Measurements from ENCODE around the gene AGTPBP1. TPM values are rescaled to one million over a fixed set of nuclear protein-coding genes. Genes with fewer than 3 reads are reported as not detected.

AGTPBP1 gene
- polyA plus RNA-seq, 1 donor from 2014 or later = 17.5 TPM

DNA sequence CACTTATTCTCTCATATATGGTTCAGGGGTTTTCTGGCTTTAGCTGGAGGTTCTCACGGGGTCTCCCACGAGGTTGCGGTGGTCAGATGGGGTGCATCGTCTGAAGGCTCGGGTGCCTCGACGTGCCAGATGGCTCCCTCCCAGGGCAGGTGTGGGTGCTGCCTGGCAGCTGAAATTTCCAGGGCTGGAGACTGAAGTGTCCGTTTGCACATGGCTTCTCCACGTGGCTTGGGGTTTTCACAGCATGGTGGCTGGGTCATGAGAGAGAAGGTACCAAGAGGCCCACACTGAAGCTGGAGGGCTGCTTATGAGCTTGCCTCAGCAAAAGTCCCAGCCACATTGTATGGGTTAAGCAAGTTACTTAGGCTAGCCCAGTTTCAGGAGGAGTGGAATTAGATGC lies 218.6 kb downstream of the AGTPBP1 start:
- no peak overlapping the region for H3K27ac Mint-ChIP-seq
- H3K27me3 Mint-ChIP-seq = peaks cover 28% of the 10 kb centered on the region
- H3K4me1 Mint-ChIP-seq = peaks cover 0 to 4% (median 0%) of the 10 kb centered on the region in 3 donors
- H3K36me3 Mint-ChIP-seq = no peaks in the 10 kb centered on the region
- H3K9me3 Mint-ChIP-seq = no peaks in the 10 kb centered on the region
- no peak overlapping the region for H3K4me3 Mint-ChIP-seq

DNA sequence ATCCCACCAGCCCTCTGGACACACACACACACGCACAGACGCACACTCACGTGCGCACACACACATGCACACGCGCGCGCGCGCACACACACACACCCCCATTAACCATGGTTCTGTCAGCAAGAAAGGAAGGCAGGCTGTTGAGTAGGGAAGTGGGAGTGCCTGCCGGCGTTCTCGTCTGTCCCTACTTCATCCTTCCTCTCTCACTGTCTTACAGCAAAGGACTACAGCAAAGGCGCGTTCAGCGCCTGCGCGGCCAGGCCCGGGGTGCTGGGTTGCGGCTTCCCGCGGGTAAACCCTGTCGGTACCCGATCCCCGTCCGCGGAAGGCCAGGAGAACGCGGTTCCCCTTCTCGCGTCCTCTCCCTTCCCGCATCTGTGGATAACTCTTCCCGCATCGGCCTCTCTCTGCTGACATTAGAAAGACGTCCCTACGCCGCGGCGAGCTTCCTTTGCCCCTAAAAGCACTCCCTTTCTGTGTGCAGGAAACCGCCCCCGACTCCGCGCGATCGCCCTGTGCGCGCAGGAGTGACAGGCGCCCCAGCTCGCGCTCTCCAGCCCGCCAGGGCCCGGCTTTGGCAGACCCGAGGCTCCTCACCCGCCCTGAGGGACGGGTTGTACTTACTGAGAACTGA lies 219.2 kb downstream of the AGTPBP1 start:
- H3K27ac Mint-ChIP-seq = no peak overlapping the region
- H3K9me3 Mint-ChIP-seq = no peaks in the 10 kb centered on the region
- H3K4me1 Mint-ChIP-seq = peaks cover 0 to 4% (median 0%) of the 10 kb centered on the region in 3 donors
- H3K27me3 Mint-ChIP-seq = peaks cover 28% of the 10 kb centered on the region
- H3K4me3 Mint-ChIP-seq = peak overlapping the region in 3 of 4 donors; percentile 17 to 85 (median 29)
- H3K36me3 Mint-ChIP-seq = no peaks in the 10 kb centered on the region

DNA sequence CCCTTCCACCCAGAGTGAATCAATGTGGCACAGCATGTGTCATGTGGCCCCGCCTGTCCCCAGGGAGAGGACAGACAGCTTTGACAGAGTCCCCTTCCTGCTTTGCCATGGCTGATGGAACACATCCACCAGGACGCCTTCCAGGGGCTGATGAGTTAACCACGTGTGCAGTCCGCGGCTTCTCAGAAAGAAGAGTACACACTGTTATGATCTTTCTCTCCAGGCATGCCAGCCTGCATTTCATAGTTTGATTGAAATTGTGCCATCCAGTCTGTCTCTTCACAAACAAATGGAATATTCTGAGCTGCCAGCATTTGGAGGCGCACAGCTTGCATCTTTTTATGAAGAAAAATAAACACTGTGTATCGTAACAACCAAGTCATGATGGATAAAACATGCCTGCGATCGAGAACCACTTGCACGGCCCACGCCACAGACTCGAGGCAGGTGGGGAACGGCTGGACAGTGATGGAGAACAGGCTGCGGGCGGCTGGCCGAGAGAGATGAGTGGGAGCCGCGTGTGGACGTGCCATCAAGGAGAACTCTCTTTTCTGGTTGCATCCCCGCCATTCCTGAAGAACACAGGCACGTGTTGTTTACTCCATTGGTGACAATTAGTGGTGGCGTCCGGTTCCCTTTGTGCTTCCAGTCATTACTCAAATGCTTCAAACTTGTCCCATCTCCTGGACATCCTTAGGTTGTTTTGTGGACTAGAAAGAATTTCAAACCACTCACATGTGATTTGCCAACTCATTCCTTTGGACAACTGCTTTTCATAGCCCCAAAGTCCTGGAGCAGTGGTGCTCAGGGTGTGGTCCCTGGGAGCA lies 220.2 kb downstream of the AGTPBP1 start:
- Mint-ChIP-seq H3K36me3 (no peaks in the 10 kb centered on the region), H3K9me3 (no peaks in the 10 kb centered on the region), H3K4me1 (peaks cover 0 to 4% (median 0%) of the 10 kb centered on the region in 3 donors), H3K27ac (no peak overlapping the region), H3K4me3 (peak overlapping the region in 1 of 4 donors; percentile 32), H3K27me3 (peaks cover 33% of the 10 kb centered on the region)

DNA sequence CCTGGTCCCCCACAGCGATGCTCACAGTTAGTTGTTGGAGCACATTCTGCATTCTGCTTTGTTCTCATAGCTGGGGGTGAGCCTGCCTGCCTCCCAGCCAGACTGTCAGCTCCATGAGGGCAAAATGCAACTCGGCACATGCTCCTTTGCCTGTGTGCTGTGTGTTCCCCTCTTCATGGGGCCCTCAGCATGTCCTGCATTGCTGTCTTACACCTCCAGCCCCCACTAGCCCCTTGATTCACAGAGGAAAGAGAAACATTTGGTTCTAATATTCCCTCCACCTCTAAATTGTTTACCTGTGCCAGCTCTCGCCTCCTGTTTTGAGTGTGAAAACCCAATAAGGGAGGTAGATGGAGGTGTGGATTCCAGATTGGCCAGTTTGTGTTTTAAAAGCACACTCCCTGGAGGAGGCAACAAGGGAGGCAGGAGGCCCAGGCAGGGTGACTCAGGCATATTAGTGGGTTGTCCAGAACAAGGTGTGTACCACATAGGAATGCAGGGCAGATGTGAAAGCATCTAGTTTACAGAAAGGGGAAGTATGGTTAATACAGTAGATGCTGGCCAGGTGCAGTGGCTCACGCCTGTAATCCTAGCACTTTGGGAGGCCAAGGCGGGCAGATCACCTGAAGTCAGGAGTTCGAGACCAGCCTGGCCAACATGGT lies 224.6 kb downstream of the AGTPBP1 start:
- H3K4me3 Mint-ChIP-seq = no peak overlapping the region
- no peaks in the 10 kb centered on the region for H3K36me3 Mint-ChIP-seq
- no peak overlapping the region for H3K27ac Mint-ChIP-seq
- H3K4me1 Mint-ChIP-seq = peaks cover 0 to under 1% (median 0%) of the 10 kb centered on the region in 3 donors
- H3K27me3 Mint-ChIP-seq = peaks cover 21% of the 10 kb centered on the region
- H3K9me3 Mint-ChIP-seq = peaks cover 0 to 4% (median 0%) of the 10 kb centered on the region in 3 donors

DNA sequence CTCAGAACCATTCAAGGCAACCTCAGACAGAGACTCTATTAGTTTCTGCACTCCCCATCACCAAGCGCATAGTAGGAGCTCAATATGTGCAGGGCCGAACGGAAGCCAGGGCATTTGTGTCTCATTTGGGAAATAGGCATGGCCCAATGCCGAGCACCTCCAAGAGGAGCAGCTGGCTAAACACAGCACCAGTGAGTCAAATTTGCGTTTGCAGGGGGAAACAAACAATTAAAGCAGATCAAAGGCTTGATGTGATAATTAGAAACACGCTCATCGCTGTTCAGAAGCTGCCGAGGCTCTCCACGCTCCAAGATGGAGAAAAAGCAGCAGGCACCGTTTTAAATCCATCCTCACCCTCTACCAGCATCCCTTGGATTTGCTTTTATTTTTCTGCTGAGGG lies 225.3 kb downstream of the AGTPBP1 start:
- Mint-ChIP-seq H3K36me3 (no peaks in the 10 kb centered on the region), H3K27ac (no peak overlapping the region), H3K27me3 (peaks cover 18% of the 10 kb centered on the region), H3K9me3 (peaks cover 0 to 4% (median 0%) of the 10 kb centered on the region in 3 donors), H3K4me3 (no peak overlapping the region), H3K4me1 (no peaks in the 10 kb centered on the region)

DNA sequence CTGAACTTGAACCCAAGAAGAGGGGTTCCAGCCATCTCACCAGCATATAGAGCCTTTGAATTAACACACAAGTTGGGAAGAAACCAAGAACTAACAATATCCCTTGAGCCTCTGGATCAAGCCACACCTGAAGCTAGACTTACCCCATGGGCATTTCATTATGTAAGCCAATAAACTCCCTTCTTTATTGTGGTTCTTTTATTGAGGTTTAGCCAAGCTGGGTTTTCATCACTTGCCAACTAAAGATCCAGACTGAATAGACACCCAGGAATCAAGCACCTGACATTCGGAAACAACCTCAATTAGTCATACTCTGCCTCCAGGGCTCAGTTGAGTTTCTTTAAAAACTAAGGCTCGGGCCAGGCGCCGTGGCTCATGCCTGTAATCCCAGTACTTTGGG lies 226.7 kb downstream of the AGTPBP1 start:
- H3K9me3 Mint-ChIP-seq = peaks cover 0 to 4% (median 0%) of the 10 kb centered on the region in 3 donors
- H3K4me1 Mint-ChIP-seq = no peaks in the 10 kb centered on the region
- peaks cover 11% of the 10 kb centered on the region for H3K27me3 Mint-ChIP-seq
- H3K27ac Mint-ChIP-seq = no peak overlapping the region
- no peak overlapping the region for H3K4me3 Mint-ChIP-seq
- no peaks in the 10 kb centered on the region for H3K36me3 Mint-ChIP-seq

DNA sequence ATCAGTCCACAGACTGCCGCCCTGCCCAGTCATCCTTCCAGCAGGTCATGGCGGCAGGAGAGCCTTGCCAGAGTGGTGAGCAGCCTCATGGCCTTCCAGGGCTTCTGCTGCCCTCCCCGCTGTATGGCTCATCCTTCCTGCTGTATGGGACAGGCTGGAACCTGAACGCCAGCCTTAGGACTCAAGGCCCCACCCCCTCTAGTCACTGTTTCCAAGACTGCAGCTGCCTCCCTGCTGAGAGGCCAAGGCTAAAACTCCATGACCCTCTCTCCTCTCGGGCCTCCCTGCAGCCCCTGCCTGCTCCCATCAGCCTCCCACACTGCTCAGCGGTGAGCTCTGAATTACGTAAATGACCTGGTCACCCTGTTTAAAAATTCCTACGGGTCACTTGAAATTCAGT lies 227.5 kb downstream of the AGTPBP1 start:
- no peaks in the 10 kb centered on the region for H3K36me3 Mint-ChIP-seq
- no peak overlapping the region for H3K4me3 Mint-ChIP-seq
- H3K9me3 Mint-ChIP-seq = peaks cover 0 to 4% (median 0%) of the 10 kb centered on the region in 3 donors
- peaks cover 11% of the 10 kb centered on the region for H3K27me3 Mint-ChIP-seq
- H3K27ac Mint-ChIP-seq = no peak overlapping the region
- H3K4me1 Mint-ChIP-seq = no peaks in the 10 kb centered on the region

DNA sequence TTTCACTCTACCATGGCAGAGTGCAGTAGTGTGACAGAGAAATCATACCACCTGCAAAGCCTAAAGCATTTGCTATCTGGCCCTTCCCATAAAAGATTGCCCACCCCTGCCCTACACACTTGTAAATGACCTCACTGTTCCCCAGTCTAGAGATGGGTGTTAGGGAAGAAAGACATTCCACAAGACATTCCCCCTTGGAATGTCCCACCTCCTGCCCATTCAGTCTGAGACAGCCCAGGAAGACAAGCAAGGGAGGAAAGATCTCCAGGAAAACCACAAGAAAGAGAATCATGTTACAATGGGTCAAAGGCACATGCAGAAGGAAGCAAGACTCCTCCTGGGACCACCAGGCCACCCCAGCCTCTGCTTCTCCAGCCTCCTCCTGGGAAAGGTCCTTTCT lies 230.0 kb downstream of the AGTPBP1 start:
- Mint-ChIP-seq H3K9me3 (peaks cover 0 to 4% (median 2%) of the 10 kb centered on the region in 3 donors), H3K4me1 (no peaks in the 10 kb centered on the region), H3K27me3 (peaks cover 12% of the 10 kb centered on the region), H3K4me3 (no peak overlapping the region), H3K27ac (no peak overlapping the region), H3K36me3 (no peaks in the 10 kb centered on the region)

DNA sequence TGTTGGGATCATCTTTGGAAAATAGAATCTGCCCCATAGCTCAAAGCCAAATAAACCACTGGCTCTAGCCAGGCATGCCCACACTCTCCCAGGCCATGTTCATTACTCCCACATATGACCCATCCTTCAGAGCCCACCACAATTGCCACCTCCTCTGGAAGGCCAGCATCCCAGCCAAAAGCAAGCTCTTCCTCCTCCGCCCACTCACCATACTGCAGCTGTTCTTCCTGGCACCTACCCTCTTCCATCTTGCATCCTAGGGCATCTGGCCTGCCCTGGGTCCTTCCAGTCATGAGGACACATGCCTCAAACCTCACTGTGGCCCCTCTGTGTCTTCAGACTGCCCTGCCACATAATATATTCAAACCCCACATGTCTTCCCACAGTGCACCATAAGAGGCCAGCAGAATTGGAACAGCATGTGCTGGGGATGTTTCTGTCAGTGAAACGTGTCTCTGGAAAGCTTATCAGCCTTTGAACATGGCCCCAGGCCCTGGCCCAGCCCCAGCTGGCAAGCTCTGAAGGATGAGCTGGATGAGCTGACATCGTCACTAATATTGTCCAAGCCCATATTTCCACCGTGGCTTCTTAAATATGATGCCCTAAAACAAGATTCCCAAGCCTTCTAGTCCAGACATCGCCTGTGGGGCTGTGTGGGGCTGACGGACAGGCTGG lies 230.8 kb downstream of the AGTPBP1 start:
- Mint-ChIP-seq H3K4me3 (no peak overlapping the region), H3K36me3 (no peaks in the 10 kb centered on the region), H3K9me3 (peaks cover 0 to 4% (median 2%) of the 10 kb centered on the region in 3 donors), H3K27me3 (peaks cover 10% of the 10 kb centered on the region), H3K27ac (no peak overlapping the region), H3K4me1 (no peaks in the 10 kb centered on the region)

DNA sequence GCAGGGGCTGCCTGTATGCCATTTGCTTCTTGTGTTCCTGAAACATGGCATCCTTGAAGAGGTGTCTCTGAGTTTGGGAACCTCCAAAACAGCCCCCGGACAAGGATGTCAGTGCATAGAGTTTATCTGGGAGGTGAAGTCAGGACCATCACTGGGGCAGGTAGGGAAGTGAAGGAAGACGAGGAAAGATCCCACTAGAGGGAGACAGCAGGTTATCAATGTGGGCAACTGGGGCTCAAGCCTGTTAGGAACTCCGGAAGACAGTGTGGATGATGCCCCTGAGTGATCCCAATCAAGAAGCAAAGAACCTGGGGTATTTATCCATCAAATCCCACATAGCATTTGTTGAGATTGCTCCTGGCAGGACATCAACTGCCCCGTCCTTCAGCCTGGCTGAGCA lies 233.1 kb downstream of the AGTPBP1 start:
- Mint-ChIP-seq H3K9me3 (peaks cover 0 to 2% (median 0%) of the 10 kb centered on the region in 3 donors), H3K27me3 (peaks cover 8% of the 10 kb centered on the region), H3K36me3 (no peaks in the 10 kb centered on the region), H3K27ac (no peak overlapping the region), H3K4me3 (no peak overlapping the region), H3K4me1 (no peaks in the 10 kb centered on the region)

DNA sequence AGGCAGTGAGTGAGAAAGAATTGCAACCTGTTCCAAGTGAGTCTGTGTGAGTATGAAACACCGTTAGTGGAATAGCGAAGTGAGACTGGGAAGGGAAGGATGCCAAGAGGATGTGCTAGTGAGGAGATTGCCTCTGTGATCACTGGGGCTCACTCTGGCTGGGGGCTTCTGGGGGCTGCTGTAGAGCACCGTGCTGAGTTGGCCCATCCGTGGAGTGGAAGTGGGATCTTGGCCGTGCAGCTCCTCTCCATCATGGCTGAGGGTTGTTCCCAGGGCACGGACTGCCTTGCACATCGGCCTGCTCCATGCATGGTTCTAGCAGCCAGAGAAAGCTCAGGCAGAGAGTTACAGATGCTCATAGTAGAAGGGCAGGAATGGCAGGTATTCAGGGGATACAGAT lies 236.1 kb downstream of the AGTPBP1 start:
- Mint-ChIP-seq H3K9me3 (peaks cover 0 to 2% (median 0%) of the 10 kb centered on the region in 3 donors), H3K4me1 (no peaks in the 10 kb centered on the region), H3K27me3 (peaks cover 5% of the 10 kb centered on the region), H3K4me3 (no peak overlapping the region), H3K27ac (no peak overlapping the region), H3K36me3 (no peaks in the 10 kb centered on the region)

DNA sequence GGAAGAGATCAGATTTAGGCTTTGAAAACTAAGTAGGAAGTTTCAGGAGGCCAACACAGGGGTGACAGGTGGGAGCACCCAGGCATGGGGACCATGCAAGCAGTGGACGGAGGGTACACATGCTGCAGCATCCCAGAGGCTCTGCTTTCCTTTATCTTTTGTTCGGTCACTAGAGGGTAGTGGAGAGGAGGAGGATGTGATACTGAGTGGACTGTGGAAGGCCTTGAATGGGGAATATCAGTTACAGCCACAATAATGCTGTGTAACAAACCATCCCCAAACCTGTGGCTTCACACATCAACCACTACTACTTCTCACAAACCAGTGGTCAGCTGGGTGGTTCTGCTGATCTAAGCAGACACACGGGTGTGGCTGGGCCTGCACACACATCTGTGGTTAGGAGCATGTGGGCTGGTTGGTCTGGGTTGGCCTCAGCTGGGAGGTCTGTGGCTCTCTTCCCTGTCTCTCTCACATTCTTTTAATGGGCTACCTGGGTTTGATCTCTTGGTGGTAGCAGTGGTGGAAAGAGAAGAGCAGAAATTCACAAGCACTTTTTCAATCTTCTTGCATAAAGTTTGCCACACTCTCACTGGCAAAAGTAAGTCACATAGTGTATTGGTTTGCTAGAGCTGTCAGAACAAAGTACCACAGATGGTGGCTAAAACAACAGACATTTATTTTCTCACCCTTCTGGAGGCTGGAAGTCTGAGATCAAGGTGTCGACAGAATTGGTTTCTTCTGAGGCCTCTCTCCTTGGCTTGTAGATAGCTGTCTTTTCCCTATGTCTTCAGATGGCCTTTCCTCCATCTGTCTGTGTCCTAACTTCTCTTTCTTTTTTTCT lies 238.7 kb downstream of the AGTPBP1 start:
- Mint-ChIP-seq H3K27me3 (peaks cover 1% of the 10 kb centered on the region), H3K4me3 (no peak overlapping the region), H3K27ac (no peak overlapping the region), H3K9me3 (peaks cover 5 to 7% (median 6%) of the 10 kb centered on the region in 3 donors), H3K4me1 (no peaks in the 10 kb centered on the region), H3K36me3 (no peaks in the 10 kb centered on the region)

DNA sequence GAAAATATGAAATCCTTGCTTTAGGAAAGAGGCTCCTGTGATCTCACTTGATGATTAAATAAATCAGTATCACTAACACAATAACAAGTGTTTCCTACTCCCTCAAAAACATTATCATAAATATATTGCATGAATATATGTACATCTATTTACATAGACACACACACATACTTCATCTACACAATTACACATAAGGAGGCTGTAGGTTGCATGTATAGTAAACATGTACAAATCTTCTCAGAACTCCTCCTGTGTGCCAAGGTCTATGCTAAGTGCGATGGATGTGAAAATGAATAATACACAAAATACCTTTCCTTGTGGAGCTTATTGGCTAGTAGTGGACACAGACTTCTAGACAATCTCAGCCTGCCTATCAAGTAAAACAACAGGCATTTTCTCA lies 239.9 kb downstream of the AGTPBP1 start:
- Mint-ChIP-seq H3K4me3 (no peak overlapping the region), H3K36me3 (no peaks in the 10 kb centered on the region), H3K27me3 (peaks cover 1% of the 10 kb centered on the region), H3K4me1 (no peaks in the 10 kb centered on the region), H3K9me3 (peaks cover 5 to 11% (median 6%) of the 10 kb centered on the region in 3 donors), H3K27ac (no peak overlapping the region)

DNA sequence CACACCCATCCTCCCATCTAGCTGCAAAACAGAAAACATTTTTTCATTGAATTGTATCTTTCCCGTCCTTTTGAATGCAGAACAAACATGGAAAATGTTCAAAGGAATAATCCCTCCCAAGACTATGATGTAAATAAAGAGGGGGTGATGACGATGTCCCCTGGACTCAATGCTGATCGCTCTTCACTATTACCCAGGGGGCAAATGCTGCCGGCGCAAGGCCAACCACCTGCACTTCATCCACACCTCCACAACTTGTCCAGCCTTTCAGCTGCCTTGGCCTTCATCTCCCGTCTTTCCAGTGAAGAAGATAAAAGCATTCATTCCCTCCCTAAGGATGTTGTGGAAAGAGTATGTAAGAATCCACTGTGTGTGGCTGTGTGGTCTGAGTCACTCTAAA lies 240.3 kb downstream of the AGTPBP1 start:
- Mint-ChIP-seq H3K4me1 (no peaks in the 10 kb centered on the region), H3K27ac (no peak overlapping the region), H3K36me3 (no peaks in the 10 kb centered on the region), H3K4me3 (no peak overlapping the region), H3K9me3 (peaks cover 5 to 11% (median 6%) of the 10 kb centered on the region in 3 donors), H3K27me3 (peaks cover 1% of the 10 kb centered on the region)
